SK-N-SH treated with all-trans-retinoic acid at 6 μM for 48 hours (cell line): ENCODE measurements around the gene PRELID3B.

ENCODE experiments used
- ATAC-seq: fragments of 200-7000 bp; cut with Tn5 transposase; 3 replicates; pipeline ENCODE4 v1.9.1; 2020; ENCODE audit warnings: mild to moderate bottlenecking, moderate library complexity
- ARNTL ChIP-seq: fragments of 450-650 bp; formaldehyde crosslinking; IDR thresholded peaks from 2 replicates; pipeline ENCODE4 v1.5.0; 2020; ENCODE audit warnings: low read depth, mild to moderate bottlenecking, moderate library complexity, borderline replicate concordance
- BACH2 ChIP-seq: fragments of 250-450 bp; sonication (Bioruptor Pico); IDR thresholded peaks from 2 replicates; pipeline ENCODE4 v1.9.0; 2021; ENCODE audit warnings: mild to moderate bottlenecking, borderline replicate concordance
- CSDC2 ChIP-seq: fragments of 250-450 bp; sonication (Bioruptor Pico); IDR thresholded peaks from 2 replicates; pipeline ENCODE4 v1.5.0; 2020; ENCODE audit warnings: mild to moderate bottlenecking, moderate library complexity
- ESRRG ChIP-seq: fragments of 250-450 bp; sonication (Bioruptor Pico); IDR thresholded peaks from 2 replicates; pipeline ENCODE4 v1.6.1; 2021; ENCODE audit warnings: mild to moderate bottlenecking
- GLIS3 ChIP-seq: fragments of 250-450 bp; sonication (Bioruptor Pico); IDR thresholded peaks from 2 replicates; pipeline ENCODE4 v1.5.0; 2020; ENCODE audit warnings: mild to moderate bottlenecking, moderate library complexity
- OSR1 ChIP-seq: fragments of 250-450 bp; sonication (Bioruptor Pico); IDR thresholded peaks from 2 replicates; pipeline ENCODE4 v1.8.0; 2022; ENCODE audit warnings: moderate library complexity, mild to moderate bottlenecking, inconsistent platforms
- PPARA ChIP-seq: fragments of 250-450 bp; sonication (Bioruptor Pico); IDR thresholded peaks from 2 replicates; pipeline ENCODE4 v1.5.0; 2020; ENCODE audit warnings: mild to moderate bottlenecking, borderline replicate concordance
- RARB ChIP-seq: fragments of 250-450 bp; sonication (Bioruptor Pico); IDR thresholded peaks from 2 replicates; pipeline ENCODE4 v1.8.0; 2021; ENCODE audit warnings: mild to moderate bottlenecking, moderate library complexity
- SNAI2 ChIP-seq: fragments of 250-450 bp; sonication (Bioruptor Pico); IDR thresholded peaks from 2 replicates; pipeline ENCODE4 v1.5.0; 2020; ENCODE audit warnings: mild to moderate bottlenecking, moderate library complexity
- TCF4 ChIP-seq: fragments of 250-450 bp; sonication (Bioruptor Pico); IDR thresholded peaks from 2 replicates; pipeline ENCODE4 v1.8.0; 2021; ENCODE audit warnings: mild to moderate bottlenecking, moderate library complexity, borderline replicate concordance
- ZC3H10 ChIP-seq: fragments of 250-450 bp; sonication (Bioruptor Pico); IDR thresholded peaks from 2 replicates; pipeline ENCODE4 v1.5.1; 2021; ENCODE audit warnings: mild to moderate bottlenecking, moderate library complexity
- ZFP3 ChIP-seq: fragments of 250-450 bp; sonication (Bioruptor Pico); IDR thresholded peaks from 2 replicates; pipeline ENCODE4 v1.5.0; 2020; ENCODE audit warnings: mild to moderate bottlenecking, moderate library complexity
- ZFP30 ChIP-seq: fragments of 450-650 bp; formaldehyde crosslinking; IDR thresholded peaks from 2 replicates; pipeline ENCODE4 v1.5.0; 2022; ENCODE audit warnings: mild to moderate bottlenecking, moderate library complexity
- ZNF565 ChIP-seq: fragments of 450-650 bp; formaldehyde crosslinking; conservative IDR thresholded peaks from 2 replicates; pipeline ENCODE4 v1.5.0; 2020; ENCODE audit warnings: low read depth, mild to moderate bottlenecking, moderate library complexity
- ZNF70 ChIP-seq: fragments of 450-650 bp; formaldehyde crosslinking; IDR thresholded peaks from 2 replicates; pipeline ENCODE4 v1.5.0; 2020; ENCODE audit warnings: mild to moderate bottlenecking, moderate library complexity
- ZNF8 ChIP-seq: fragments of 450-650 bp; formaldehyde crosslinking; IDR thresholded peaks from 2 replicates; pipeline ENCODE4 v1.5.0; 2020; ENCODE audit warnings: mild to moderate bottlenecking, moderate library complexity
- TF ChIP-seq, protein P1 (sequence below): fragments of 250-450 bp; sonication (Bioruptor Pico); IDR thresholded peaks from 2 replicates; pipeline ENCODE4 v1.8.0; 2020; ENCODE audit warnings: mild to moderate bottlenecking, moderate library complexity, borderline replicate concordance
- TF ChIP-seq, protein P2 (sequence below): fragments of 250-450 bp; sonication (Bioruptor Pico); IDR thresholded peaks from 2 replicates; pipeline ENCODE4 v1.8.0; 2021; ENCODE audit warnings: low read depth, mild to moderate bottlenecking, moderate library complexity, borderline replicate concordance
- TF ChIP-seq, protein P3 (sequence below): fragments of 250-450 bp; sonication (Bioruptor Pico); IDR thresholded peaks from 2 replicates; pipeline ENCODE4 v1.5.1; 2021; ENCODE audit warnings: mild to moderate bottlenecking, moderate library complexity
- TF ChIP-seq, protein P4 (sequence below): fragments of 250-450 bp; sonication (Bioruptor Pico); IDR thresholded peaks from 2 replicates; pipeline ENCODE4 v1.5.0; 2020; ENCODE audit warnings: mild to moderate bottlenecking, moderate library complexity

Gene PRELID3B

DNA sequence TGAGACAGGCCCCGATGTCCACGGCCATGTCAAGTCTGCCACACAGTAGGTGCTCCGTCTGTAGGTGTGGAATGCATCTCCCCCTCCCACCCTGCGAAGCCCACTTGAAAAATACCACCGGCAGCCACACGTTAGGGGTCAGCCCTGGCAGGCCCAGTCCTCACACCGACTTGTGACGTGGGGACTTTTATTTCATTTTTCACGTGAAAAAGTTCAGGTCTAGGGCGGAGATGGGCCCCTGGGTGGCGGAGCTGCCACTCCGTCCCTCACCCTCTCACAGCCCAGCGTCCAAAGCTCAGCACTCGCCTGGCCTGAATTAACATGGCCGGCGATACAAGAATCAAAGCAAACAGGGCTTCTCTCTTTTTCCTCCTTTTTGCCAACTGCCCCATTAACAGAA is 27.2 kb downstream of the PRELID3B start:
- ATAC-seq: no peak
- TF ChIP-seq PPARA (CRISPR knock-in tag): no peak
- TF ChIP-seq, protein P1, sequence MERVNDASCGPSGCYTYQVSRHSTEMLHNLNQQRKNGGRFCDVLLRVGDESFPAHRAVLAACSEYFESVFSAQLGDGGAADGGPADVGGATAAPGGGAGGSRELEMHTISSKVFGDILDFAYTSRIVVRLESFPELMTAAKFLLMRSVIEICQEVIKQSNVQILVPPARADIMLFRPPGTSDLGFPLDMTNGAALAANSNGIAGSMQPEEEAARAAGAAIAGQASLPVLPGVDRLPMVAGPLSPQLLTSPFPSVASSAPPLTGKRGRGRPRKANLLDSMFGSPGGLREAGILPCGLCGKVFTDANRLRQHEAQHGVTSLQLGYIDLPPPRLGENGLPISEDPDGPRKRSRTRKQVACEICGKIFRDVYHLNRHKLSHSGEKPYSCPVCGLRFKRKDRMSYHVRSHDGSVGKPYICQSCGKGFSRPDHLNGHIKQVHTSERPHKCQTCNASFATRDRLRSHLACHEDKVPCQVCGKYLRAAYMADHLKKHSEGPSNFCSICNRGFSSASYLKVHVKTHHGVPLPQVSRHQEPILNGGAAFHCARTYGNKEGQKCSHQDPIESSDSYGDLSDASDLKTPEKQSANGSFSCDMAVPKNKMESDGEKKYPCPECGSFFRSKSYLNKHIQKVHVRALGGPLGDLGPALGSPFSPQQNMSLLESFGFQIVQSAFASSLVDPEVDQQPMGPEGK (CRISPR knock-in tag): no peak
- TF ChIP-seq ZNF8 (CRISPR knock-in tag): no peak
- TF ChIP-seq ZFP30 (CRISPR knock-in tag): no peak

DNA sequence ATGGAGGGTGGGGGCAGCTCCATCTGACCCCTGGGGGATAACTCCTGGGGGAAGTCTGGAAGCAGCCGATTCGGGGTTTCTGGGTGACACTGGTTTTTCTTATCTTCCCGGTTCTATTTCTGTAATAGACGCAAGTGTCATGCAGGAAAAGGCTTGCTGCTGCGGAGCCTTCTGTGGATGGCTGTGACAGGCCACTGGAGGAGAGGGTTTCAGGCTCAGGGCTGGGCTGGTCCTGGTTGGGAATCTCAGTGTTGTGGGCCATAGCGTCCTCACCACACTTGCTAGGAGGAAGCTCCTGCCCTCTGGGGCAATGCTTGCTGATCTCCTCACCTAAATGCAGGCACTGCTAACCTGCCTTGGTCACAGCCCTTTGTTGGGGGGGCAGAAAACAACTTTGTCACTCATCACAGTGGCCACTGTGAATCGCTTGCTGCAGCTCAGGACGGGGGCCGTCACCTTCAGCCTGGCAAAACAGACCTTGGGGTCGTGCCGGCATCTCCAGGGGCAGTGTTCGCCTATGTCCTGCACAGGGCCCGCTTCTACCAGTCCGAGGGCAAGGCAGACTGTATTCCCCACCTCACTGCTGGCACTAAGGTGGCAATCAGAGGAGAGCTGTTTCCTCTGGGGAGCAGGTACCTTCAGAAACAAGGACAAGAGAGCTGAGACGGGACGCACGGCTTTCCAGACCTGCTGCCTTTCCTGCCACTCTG is 27.8 kb downstream of the PRELID3B start:
- no peak; the same call in 2 of the 3 replicates for ATAC-seq
- TF ChIP-seq SNAI2 (CRISPR knock-in tag) (no peak), ZNF8 (CRISPR knock-in tag) (no peak), ZNF565 (no peak), RARB (CRISPR knock-in tag) (no peak), ZC3H10 (CRISPR knock-in tag) (no peak), CSDC2 (no peak), ZFP3 (CRISPR knock-in tag) (no peak), ZNF70 (CRISPR knock-in tag) (no peak), ESRRG (CRISPR knock-in tag) (no peak), ZFP30 (CRISPR knock-in tag) (no peak), OSR1 (CRISPR knock-in tag) (no peak), GLIS3 (CRISPR knock-in tag) (no peak), ARNTL (CRISPR knock-in tag) (no peak), TCF4 (CRISPR knock-in tag) (no peak), PPARA (CRISPR knock-in tag) (no peak)
- TF ChIP-seq, protein P2, sequence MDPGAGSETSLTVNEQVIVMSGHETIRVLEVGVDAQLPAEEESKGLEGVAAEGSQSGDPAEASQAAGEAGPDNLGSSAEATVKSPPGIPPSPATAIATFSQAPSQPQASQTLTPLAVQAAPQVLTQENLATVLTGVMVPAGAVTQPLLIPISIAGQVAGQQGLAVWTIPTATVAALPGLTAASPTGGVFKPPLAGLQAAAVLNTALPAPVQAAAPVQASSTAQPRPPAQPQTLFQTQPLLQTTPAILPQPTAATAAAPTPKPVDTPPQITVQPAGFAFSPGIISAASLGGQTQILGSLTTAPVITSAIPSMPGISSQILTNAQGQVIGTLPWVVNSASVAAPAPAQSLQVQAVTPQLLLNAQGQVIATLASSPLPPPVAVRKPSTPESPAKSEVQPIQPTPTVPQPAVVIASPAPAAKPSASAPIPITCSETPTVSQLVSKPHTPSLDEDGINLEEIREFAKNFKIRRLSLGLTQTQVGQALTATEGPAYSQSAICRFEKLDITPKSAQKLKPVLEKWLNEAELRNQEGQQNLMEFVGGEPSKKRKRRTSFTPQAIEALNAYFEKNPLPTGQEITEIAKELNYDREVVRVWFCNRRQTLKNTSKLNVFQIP (CRISPR knock-in tag): no peak
- TF ChIP-seq, protein P1 (CRISPR knock-in tag): no peak
- TF ChIP-seq, protein P3, sequence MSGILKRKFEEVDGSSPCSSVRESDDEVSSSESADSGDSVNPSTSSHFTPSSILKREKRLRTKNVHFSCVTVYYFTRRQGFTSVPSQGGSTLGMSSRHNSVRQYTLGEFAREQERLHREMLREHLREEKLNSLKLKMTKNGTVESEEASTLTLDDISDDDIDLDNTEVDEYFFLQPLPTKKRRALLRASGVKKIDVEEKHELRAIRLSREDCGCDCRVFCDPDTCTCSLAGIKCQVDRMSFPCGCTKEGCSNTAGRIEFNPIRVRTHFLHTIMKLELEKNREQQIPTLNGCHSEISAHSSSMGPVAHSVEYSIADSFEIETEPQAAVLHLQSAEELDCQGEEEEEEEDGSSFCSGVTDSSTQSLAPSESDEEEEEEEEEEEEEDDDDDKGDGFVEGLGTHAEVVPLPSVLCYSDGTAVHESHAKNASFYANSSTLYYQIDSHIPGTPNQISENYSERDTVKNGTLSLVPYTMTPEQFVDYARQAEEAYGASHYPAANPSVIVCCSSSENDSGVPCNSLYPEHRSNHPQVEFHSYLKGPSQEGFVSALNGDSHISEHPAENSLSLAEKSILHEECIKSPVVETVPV (CRISPR knock-in tag): no peak

DNA sequence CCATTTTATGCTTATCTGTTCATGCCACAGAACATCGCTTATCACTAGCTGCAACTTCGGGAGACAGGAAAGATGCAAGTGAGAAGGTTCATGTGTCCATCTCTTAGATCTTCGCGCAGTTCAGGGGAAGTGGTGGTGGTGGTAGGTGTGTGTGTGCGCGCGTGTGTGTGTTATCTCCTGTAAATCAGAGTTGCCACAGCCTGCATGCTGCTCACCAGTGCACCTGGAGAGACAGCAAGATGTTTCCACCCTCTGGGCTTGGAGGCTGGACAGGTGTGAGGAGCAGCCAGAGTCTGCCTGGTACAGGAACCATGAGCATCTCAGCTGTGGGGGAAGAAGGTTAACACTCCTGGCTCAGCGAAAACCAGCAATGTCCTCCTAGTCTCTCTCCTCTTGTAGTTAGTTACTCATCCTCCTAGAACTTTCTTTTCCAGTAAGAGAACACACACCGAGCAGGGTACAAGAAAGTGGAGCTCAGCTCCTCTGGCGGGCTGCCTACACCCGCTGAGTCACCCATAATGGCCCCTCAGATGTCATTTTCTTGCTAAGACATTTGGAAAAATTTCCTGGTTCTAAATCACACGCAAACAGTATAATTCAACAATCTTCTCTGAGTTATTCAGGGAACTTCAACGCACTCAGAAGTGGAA is 28.5 kb downstream of the PRELID3B start:
- peak; percentile 64 for ATAC-seq
- no peak for TF ChIP-seq ARNTL (CRISPR knock-in tag)
- TF ChIP-seq, protein P3 (CRISPR knock-in tag): no peak
- TF ChIP-seq ZNF8 (CRISPR knock-in tag): no peak
- TF ChIP-seq, protein P4, sequence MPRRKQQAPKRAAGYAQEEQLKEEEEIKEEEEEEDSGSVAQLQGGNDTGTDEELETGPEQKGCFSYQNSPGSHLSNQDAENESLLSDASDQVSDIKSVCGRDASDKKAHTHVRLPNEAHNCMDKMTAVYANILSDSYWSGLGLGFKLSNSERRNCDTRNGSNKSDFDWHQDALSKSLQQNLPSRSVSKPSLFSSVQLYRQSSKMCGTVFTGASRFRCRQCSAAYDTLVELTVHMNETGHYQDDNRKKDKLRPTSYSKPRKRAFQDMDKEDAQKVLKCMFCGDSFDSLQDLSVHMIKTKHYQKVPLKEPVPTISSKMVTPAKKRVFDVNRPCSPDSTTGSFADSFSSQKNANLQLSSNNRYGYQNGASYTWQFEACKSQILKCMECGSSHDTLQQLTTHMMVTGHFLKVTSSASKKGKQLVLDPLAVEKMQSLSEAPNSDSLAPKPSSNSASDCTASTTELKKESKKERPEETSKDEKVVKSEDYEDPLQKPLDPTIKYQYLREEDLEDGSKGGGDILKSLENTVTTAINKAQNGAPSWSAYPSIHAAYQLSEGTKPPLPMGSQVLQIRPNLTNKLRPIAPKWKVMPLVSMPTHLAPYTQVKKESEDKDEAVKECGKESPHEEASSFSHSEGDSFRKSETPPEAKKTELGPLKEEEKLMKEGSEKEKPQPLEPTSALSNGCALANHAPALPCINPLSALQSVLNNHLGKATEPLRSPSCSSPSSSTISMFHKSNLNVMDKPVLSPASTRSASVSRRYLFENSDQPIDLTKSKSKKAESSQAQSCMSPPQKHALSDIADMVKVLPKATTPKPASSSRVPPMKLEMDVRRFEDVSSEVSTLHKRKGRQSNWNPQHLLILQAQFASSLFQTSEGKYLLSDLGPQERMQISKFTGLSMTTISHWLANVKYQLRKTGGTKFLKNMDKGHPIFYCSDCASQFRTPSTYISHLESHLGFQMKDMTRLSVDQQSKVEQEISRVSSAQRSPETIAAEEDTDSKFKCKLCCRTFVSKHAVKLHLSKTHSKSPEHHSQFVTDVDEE (CRISPR knock-in tag): no peak
- no peak for TF ChIP-seq OSR1 (CRISPR knock-in tag)
- TF ChIP-seq TCF4 (CRISPR knock-in tag): no peak
- TF ChIP-seq BACH2: no peak
- no peak for TF ChIP-seq ESRRG (CRISPR knock-in tag)
- TF ChIP-seq, protein P2 (CRISPR knock-in tag): no peak
- TF ChIP-seq RARB (CRISPR knock-in tag): no peak
- TF ChIP-seq ZNF565: no peak
- no peak for TF ChIP-seq GLIS3 (CRISPR knock-in tag)
- TF ChIP-seq ZFP30 (CRISPR knock-in tag): no peak
- TF ChIP-seq CSDC2: no peak
